ENCODE data around the gene SLC25A27. TPM values are rescaled to one million over a fixed set of nuclear protein-coding genes. Genes with fewer than 3 reads are reported as not detected.

SLC25A27 gene
- total RNA-seq, 1 donor from 2014 or later, result 28.9 TPM

GRCh38 chr6:46651006-46651405 lies 1.8 kb upstream of the SLC25A27 start:
- DNase-seq (ENCODE audit: low spot score), result no peak

GRCh38 chr6:46651816-46652215 lies 959 bp upstream of the SLC25A27 start:
- no peak for DNase-seq (ENCODE audit: low spot score)

GRCh38 chr6:46652232-46652602 lies 558 bp upstream of the SLC25A27 start:
- DNase-seq (ENCODE audit: low spot score), result no peak

GRCh38 chr6:46653439-46654195 lies 842 bp downstream of the SLC25A27 start:
- no peak for DNase-seq (ENCODE audit: low spot score)

- no peak for DNase-seq (ENCODE audit: low spot score)
Observed at GRCh38 chr6:46655803-46656202, 3.0 kb downstream of the SLC25A27 start.

GRCh38 chr6:46657642-46658041 lies 4.9 kb downstream of the SLC25A27 start:
- DNase-seq (ENCODE audit: low spot score), result no peak

GRCh38 chr6:46661483-46661882 lies 8.7 kb downstream of the SLC25A27 start:
- no peak for DNase-seq (ENCODE audit: low spot score)

- no peak for DNase-seq (ENCODE audit: low spot score)
Observed at GRCh38 chr6:46667377-46667776, 14.6 kb downstream of the SLC25A27 start.

- DNase-seq (ENCODE audit: low spot score), result no peak
Observed at GRCh38 chr6:46674410-46674809, 21.6 kb downstream of the SLC25A27 start.

- no peak for DNase-seq (ENCODE audit: low spot score)
Observed at GRCh38 chr6:46676604-46677313, 24.0 kb downstream of the SLC25A27 start.

- DNase-seq (ENCODE audit: low spot score), result no peak
Observed at GRCh38 chr6:46677314-46677654, 24.5 kb downstream of the SLC25A27 start.

GRCh38 chr6:46684771-46685170 lies 32.0 kb downstream of the SLC25A27 start:
- no peak for DNase-seq (ENCODE audit: low spot score)

- no peak for DNase-seq (ENCODE audit: low spot score)
Observed at GRCh38 chr6:46687619-46688097, 34.9 kb downstream of the SLC25A27 start, which contains the start of gene TDRD6. TDRD6 (plus strand) TSS chr6:46687885; CDS start chr6:46688129, 244 bp downstream.

GRCh38 chr6:46688117-46688965 lies 35.6 kb downstream of the SLC25A27 start:
- DNase-seq (ENCODE audit: low spot score), result no peak

- no peak for DNase-seq (ENCODE audit: low spot score)
Observed at GRCh38 chr6:46688966-46689335, 36.2 kb downstream of the SLC25A27 start.

- DNase-seq (ENCODE audit: low spot score), result no peak
Observed at GRCh38 chr6:46689657-46690056, 36.9 kb downstream of the SLC25A27 start.

- no peak for DNase-seq (ENCODE audit: low spot score)
Observed at GRCh38 chr6:46690141-46690755, 37.5 kb downstream of the SLC25A27 start.

- DNase-seq (ENCODE audit: low spot score), result no peak
Observed at GRCh38 chr6:46690911-46691451, 38.2 kb downstream of the SLC25A27 start.

- DNase-seq (ENCODE audit: low spot score), result no peak
Observed at GRCh38 chr6:46699970-46700369, 47.2 kb downstream of the SLC25A27 start.

GRCh38 chr6:46704562-46704961 lies 51.8 kb downstream of the SLC25A27 start:
- DNase-seq (ENCODE audit: low spot score), result no peak

- DNase-seq (ENCODE audit: low spot score), result no peak
Observed at GRCh38 chr6:46706464-46706863, 53.7 kb downstream of the SLC25A27 start.

GRCh38 chr6:46711491-46711890 lies 58.7 kb downstream of the SLC25A27 start:
- DNase-seq (ENCODE audit: low spot score), result no peak

Data from mucosa of gallbladder (tissue), 1 donor.